Hindlimb muscle (tissue), 1 donor: Measurements from ENCODE around the gene RAB3IP. TPM values are rescaled to one million over a fixed set of nuclear protein-coding genes. Genes with fewer than 3 reads are reported as not detected.

Experiments used
- DNase-seq: peaks from one replicate; pipeline ENCODE4 v3.0.0-alpha.2; 2013
- polyA plus RNA-seq: library from polyadenylated mRNA; unstranded; fragments of 120-200 nt; gene quantifications from one replicate; pipeline ENCODE4 v1.2.1, GENCODE V29; 2013; ENCODE audit not compliant: insufficient read length

RAB3IP gene
- 12.1 TPM for polyA plus RNA-seq

DNA sequence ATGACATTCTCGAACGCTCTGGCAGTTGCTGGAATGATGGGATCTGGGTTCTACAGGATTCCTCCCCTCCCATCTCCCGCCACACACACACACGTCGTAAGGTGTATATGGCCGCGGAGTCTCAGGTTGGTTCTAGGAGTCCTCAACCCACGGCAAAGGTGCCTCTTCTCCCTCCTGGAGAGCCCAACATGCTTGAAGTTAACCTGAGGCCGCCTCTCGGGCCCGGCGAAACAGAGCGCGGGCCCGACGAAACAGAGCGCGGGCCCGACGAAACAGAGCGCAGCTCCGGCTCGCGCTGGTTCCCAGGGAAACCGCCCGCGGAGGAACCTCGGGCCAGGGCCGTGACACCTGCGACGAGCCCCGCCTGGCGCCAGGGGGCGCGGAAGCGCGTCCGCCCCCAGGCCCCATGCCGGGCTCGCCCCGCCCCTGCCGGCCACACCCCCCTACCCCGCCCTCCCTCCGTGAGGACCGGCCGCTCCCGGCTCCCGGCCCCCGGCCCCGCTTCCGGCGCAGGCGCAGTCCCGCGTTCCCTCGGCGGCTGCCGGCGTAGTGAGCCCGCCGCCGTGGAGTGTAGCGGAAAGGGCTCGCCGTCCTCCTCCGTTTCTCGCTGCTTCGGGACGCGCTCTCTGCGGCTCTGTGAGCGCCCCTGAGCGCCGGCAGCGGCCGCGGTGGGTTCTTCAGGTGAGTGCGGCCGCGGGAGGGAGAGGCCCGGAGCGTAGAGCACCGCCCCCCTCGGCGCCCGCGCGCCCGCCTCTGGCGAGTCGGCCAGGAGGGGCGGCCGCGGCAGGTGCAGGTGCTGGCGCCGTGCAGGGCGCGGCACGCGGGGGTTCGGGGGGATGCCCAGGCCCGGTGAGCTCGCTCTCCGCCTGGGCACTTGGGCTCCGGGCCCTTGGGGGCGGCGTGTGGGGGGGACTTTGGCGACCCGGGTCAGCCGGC lies at the start of gene RAB3IP:
TSS of gene RAB3IP (plus strand) at position 510 of the 936 bp plus-strand sequence. CDS start 16,549 bp downstream, outside the sequence.
- DNase-seq = peak; percentile 80

DNA sequence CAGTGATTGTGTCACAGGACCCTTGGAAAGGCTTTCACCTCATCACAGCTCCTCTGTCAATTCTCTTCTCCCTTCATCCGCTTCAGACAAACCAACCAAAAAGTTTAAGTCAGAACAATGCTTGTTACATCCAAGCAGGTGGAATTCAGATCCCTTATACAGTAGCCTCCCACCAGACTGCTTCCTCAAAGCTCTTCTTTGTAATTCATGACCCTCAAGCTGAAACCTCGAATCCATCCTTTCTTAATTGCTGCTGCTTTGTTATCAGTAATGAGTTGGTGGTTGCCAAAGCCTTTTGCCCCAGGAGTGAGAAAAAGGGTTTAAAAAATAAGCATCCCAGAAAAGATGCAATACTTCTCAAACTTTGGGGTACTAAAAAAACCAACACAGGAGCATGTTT lies 49.0 kb upstream of the RAB3IP start:
- DNase-seq = no peak

GRCh38 chr12:69694123-69694522 lies 44.5 kb upstream of the RAB3IP start:
- DNase-seq = no peak

GRCh38 chr12:69698054-69698453 lies 40.6 kb upstream of the RAB3IP start:
- no peak for DNase-seq

DNA sequence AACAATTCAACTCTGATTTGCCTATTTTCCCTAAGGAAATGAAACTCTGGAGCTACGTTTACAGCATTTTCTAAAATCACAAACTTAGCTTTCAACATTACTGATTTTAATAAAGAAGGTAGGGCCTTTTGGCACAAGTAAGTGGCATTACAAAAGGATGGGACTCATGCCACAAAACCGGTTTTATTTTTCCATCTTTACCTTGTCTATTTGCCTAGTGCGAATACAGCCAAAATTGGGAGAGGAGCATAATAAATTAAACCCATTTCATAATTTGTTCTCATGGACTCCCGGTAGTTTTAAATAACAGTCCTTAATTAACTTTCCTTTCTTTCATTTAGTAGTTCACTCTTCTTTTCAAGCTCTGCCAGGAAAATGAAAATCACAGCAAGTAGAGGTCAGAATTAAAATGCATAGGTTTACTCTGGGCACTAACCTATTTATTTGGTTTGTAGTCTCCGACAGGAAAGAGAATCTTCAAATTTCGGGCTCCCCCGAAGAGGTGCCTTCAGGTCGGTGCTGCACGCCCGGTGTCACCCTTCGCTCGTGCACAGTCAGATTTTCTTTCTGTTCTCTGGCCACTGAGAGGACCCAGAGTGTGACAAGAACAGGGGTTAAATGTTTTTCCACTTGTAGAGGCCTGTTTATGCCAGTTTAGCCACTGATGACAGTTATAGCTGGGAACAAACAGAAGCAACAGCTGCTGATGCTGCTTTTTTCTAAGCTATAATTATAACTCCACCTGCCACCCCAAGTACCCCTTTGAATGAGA lies 39.7 kb upstream of the RAB3IP start, which contains the start of gene BEST3:
TSS of gene BEST3 (minus strand) at position 535 of the 772 bp plus-strand sequence. CDS start 1,505 bp downstream, outside the sequence.
- DNase-seq = no peak

DNA sequence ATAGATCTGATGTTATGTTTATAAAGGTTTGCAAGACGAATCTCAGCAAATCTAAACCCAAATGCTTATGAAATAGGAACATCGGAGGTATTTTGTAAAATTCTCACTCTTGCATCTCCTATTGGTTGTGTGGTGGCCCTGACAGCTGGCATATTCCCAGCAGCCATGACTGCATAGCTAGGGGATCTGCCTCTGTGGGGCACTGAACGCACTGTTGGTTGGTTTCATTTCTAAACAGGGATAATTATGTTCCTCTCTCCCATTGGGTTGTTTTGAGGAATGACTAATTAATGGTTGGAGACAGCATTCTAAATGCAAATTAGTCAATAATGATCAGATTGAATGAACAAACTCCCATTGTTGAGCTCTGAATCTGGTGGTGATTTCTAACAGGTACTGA lies 36.8 kb upstream of the RAB3IP start:
- DNase-seq = no peak

DNA sequence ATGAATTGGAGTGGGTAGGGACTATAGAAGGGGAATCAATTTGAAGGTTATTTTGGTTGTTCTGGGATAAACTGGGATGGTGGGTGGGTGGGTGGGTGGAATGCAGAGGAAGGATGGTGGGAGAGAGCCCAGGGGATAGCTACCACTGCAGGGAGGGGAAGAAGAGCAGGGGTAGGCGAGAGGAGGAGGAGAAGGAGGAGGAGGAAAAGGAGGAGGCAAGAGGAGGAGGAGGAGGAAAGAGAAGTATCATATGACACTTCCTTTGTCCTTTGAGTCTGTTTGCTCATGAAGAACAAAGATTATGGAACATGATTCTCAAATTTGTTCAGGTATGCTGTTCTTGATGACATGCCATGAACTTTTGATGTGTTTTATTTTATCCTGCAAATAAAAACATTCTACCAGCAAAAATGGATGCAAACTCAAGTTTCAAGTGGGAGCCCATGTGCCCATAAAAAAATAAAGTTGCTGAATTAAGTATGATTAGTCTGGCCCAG lies 35.5 kb upstream of the RAB3IP start:
- no peak for DNase-seq

DNA sequence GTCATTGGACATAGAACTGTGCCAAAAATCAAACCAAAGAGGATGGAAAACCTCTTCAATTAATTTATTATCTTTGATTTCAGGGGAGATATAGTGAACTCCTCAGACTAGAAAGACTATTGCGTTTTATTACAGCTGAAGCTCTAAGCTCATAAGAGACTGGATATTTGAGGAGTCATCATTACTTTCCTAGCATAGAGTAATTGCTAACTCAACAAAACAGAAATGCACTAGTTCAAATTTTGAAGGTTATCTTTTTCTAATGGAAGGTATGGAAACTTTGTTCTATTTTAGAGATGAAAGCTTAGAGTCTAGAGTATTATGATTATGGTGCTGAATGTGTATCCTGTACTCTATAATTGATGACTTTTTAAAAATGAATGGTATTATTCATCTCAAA lies 34.3 kb upstream of the RAB3IP start:
- no peak for DNase-seq

DNA sequence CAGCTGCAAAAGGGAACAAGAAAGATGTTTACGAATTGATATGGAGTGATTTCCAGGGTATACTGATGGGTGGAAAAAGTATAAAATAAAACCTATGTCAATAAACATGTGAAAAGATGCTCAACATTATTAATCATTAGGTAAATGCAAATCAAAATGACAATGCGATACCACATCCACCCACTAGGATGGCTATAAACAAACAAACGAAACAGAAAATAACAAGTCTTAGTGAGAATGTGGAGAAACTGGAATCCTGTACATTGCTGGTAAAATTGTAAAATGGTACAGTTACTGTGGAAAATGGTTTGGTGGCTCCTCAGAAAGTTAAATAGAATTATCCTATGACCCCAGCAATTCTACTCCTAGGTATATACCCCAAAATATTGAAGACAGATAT lies 30.0 kb upstream of the RAB3IP start:
- no peak for DNase-seq

DNA sequence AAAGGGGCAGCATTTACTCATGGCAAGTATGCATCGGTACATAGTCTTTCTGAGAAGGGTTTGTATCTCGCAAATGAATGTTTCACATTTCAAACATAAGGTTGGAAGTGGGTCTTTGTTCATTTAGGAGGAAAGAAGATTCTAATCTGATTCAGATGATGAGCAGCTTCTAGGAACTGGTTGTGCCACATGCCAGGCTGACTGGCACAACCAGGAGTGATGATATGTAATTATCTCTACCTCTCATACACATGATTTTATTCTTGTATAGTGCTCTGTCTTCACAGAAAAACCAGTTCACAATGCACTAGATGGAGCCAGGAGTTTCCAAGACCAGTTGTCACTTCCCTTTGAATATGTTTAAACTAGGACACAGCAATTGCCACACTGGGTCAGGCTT lies 25.8 kb upstream of the RAB3IP start:
- DNase-seq = no peak

DNA sequence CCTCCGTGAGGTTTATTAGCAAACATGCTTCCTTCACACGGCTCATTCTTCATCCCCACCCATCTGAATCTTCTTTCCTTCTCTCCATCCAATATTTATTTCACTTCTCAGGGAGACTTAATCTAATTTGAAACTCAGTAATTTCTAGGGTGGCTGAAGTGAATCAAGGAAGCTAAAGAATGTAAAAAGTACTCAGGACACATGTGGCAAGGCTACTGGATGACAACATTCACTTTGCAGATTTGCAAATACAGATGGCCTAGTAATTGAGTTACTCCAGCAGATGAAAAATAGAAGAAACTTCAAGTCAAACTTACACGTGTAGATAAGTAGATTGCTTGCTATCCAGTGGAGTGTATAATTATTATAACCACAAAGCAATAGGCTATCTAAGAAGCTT lies 24.1 kb upstream of the RAB3IP start:
- DNase-seq = no peak

GRCh38 chr12:69719336-69720316 lies 19.0 kb upstream of the RAB3IP start:
- no peak for DNase-seq

DNA sequence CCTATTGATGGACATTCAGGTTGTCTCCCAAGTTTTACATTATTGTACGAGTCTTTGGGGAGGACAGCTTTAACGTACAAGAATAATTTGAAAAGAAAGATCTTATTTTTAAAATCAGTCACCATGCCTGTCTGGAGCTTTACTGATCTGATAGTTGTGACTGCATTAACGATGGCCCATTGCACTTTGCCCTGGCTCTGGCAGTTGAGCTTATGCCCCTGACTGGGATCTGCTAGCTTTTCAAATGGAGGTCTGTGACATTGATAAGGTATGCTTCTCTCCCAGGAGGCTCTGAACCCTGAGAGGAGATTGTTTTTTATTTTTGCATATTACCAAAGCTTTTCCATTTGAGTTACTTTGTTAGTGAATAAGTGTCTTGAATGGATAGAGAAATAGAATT lies 17.9 kb upstream of the RAB3IP start:
- DNase-seq = no peak

DNA sequence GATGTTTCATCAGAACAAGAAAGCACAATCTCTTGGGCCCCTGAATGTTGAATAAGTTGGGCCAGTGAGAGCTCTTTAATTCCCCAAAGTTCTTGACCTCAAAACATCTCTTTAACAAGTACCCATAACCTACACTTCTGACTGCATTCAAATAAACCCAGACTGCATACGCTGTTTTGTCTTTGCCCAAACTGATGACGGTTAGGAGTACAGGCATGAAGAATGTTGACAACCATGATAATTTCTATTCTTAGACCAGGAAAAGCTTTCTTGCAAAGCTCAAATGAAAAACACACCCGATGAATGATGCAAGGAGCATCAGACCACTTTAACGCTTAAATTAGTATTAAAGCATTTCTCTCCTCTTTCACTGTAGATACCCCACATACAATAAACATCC lies 11.7 kb upstream of the RAB3IP start:
- no peak for DNase-seq

DNA sequence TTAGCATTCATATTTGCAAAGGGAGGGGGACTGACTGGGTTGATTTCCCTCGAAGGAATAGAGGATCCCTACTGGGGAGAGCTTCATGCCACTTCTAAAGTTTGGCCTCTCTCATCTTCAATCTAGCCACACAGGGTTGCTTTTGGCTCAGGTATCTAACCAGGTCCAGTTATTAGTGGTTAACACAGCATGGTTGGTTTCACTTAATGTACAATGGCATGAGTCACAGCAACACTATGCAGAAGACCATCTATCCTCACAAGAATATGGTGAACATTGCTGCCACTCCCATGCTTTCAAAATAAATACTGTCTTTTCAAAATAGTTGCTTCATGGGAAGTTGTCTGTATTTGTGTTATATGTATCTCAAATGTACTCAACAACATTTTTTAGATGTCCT lies 6.6 kb upstream of the RAB3IP start:
- no peak for DNase-seq

DNA sequence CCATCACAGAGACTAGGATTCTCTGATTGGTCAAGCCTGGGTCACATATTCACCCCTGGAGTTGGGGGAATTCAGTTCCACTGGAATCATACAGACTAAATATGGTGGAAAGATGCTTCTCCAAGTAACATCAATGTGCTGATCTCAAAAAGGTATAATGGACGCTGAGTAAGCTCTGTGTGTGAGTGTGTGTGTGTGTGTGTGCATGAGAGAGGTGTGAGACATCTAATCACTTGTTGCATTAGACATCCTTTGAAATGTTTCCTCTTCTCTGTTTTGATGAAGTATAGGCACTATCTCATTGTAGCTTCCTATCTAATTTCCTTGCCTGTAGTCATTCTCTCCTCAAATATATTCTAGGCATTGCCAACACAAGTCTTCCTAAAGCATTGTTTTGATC lies 5.0 kb upstream of the RAB3IP start:
- no peak for DNase-seq

DNA sequence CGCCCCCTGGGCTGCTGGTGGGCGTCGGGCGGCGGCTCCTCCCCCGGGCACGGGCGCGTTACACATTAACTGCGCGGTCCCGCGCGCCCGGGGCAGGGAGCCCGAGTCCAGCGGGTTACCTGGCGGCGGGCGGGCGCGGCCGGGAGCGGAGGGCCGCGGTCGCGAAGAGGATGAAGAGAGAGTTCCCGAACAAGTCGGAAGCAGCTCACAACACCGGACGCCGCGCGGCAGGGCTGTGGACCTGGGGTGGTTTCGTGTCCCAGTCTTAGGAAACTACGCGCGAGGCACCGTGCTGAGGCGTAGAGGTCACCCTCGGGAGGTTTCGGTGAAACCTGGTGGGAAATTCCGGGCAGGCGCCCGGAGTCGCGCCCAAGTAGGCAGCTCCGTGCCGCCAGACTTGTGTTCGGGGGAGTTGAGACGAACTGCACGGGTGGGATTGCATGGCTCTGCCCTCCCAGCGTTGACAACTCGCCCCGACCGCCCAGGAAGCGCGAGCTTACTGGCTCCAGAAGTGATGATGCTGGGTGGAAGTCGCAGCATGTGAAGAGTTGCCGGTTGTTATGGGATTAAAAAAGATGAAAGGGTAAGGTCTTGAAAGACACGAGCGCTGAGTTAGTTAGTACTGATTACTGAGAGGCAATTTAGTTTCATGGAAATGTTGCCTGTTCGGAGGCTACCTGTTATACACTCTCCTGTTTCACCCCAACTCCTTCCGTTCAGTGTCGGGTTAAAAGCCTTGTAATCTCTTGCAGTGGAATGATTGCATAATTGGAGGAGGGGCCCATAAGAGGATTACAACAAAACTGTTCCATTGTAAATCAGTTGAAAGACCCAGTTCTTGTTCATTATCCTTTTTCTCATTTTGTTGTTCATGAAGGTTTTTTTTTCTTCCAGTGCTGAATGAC lies 879 bp downstream of the RAB3IP start:
- DNase-seq = peak; percentile 24

GRCh38 chr12:69744109-69744508 lies 5.4 kb downstream of the RAB3IP start:
- DNase-seq = no peak

DNA sequence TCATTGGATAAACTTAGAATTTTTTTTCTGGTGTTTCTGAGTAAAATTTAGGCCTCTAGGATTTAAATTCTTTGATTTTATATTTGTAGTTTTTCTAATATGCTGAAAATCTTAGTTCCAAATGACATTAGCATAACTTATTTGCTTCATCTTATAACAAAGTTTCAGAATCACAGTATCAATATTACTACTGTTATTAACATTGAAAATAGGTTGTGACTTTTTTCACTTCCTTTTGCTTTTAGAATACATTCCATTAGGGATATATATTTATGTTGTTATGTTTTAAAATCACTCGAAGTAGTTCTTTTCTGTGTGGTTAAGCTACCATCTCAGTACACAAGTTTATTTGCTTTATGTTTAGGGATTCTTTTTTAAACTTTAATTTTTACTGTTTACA lies 12.8 kb downstream of the RAB3IP start:
- DNase-seq = no peak

DNA sequence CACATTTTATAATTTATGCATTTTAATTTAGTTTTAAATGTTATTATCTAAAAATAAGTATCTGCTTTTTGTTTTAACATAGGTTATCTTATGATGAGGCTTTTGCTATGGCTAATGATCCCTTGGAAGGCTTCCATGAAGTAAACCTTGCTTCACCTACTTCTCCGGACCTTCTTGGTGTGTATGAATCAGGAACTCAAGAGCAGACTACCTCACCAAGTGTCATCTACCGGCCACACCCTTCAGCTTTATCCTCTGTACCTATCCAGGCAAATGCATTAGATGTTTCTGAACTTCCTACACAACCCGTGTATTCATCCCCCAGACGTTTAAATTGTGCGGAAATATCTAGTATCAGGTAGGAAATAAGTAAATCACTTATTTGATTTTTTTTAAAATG lies 16.6 kb downstream of the RAB3IP start:
- no peak for DNase-seq
